Panc1 (cell line): ENCODE data around the gene FARS2. TPM values are rescaled to one million over a fixed set of nuclear protein-coding genes. Genes with fewer than 3 reads are reported as not detected.

ENCODE experiments used
- ATAC-seq: fragments of 200-7000 bp; cut with Tn5 transposase; 2 replicates; pipeline ENCODE4 v1.9.1; 2020; ENCODE audit warnings: mild to moderate bottlenecking, moderate library complexity
- BruUV-seq: library from RNA; stranded (reverse); fragments of 400-500 nt; replicated peaks from 2 replicates; lab custom pipeline; 2021; lab: Mats Ljungman, UMichigan
- CTCF ChIA-PET: fragments of 300-600 bp; sonication (Branson Sonifier 250); formaldehyde crosslinking; loops from one replicate; lab custom pipeline; 2022; ENCODE audit warnings: antibody characterized with exemption; lab: Charles Lee
- POLR2A ChIA-PET: fragments of 300-600 bp; sonication (Branson Sonifier 250); formaldehyde crosslinking; loops from one replicate; lab custom pipeline; 2022; ENCODE audit warnings: antibody characterized with exemption; lab: Charles Lee
- DNase-seq: peaks from one replicate; pipeline ENCODE4 v3.0.0-alpha.2; 2010; ENCODE audit warnings: low read depth, low spot score
- H3K27ac ChIP-seq: 2 replicates; pipeline ENCODE4 v1.5.1; 2011; ENCODE audit warnings: mild to moderate bottlenecking, low read length, inconsistent platforms
- H3K27me3 ChIP-seq: fragments of 200-500 bp; sonication (Bioruptor generic); 2 replicates; pipeline ENCODE4 v1.6.0; 2014; ENCODE audit warnings: low read length, inconsistent platforms; ENCODE audit not compliant: control insufficient read depth, insufficient read depth
- H3K36me3 ChIP-seq: fragments of 200-500 bp; sonication (Bioruptor generic); 2 replicates; pipeline ENCODE4 v1.5.1; 2014; ENCODE audit warnings: inconsistent platforms, mild to moderate bottlenecking, low read length, moderate library complexity; ENCODE audit not compliant: control insufficient read depth, insufficient read depth
- H3K4me1 ChIP-seq: 2 replicates; pipeline ENCODE4 v1.5.1; 2011; ENCODE audit warnings: inconsistent platforms, mild to moderate bottlenecking, low read length, moderate library complexity; ENCODE audit not compliant: control insufficient read depth, insufficient read depth
- H3K4me3 ChIP-seq, 2 experiments: 2 replicates each; pipeline ENCODE4 v1.5.1; 2011 to 2012; ENCODE audit warnings: low read depth in 2 of 2, low read length in 2 of 2, mild to moderate bottlenecking in 2 of 2, inconsistent platforms in 1 of 2, moderate library complexity in 1 of 2
- H3K9me3 ChIP-seq: fragments of 200-500 bp; sonication (Bioruptor generic); 2 replicates; pipeline ENCODE4 v1.5.1; 2014; ENCODE audit warnings: low read depth, mild to moderate bottlenecking, inconsistent platforms, low read length, moderate library complexity; ENCODE audit not compliant: control insufficient read depth, insufficient read depth
- POLR2AphosphoS5 ChIP-seq: IDR thresholded peaks from 2 replicates; pipeline ENCODE4 v1.6.1; 2012; ENCODE audit warnings: mild to moderate bottlenecking, low read depth, low read length, moderate library complexity
- SIN3A ChIP-seq: IDR thresholded peaks from 2 replicates; pipeline ENCODE4 v1.6.1; 2012; ENCODE audit warnings: low read depth, mild to moderate bottlenecking, low read length, moderate library complexity, borderline replicate concordance; ENCODE audit not compliant: insufficient read depth
- TCF7L2 ChIP-seq: IDR thresholded peaks from 2 replicates; pipeline ENCODE4 v1.6.1; 2011; ENCODE audit warnings: mild to moderate bottlenecking, low read depth, low read length, inconsistent platforms
- in situ Hi-C: cut with HindIII; loops from 2 replicates; pipeline ENCODE4 v1.10.0; 2016; ENCODE audit warnings: low sequenced_read_pairs, low pct_unique_long_range_greater_than_20kb
- intact Hi-C: fragments of 100-400 bp; cut with micrococcal nuclease; formaldehyde crosslinking; loops from one replicate; pipeline ENCODE4 v1.10.0; 2022; ENCODE audit not compliant: unreplicated experiment
- total RNA-seq: library from RNA; stranded (reverse); gene quantifications from one replicate; pipeline ENCODE4 v1.2.1, GENCODE V29; 2021; ENCODE audit not compliant: unreplicated experiment
- TF ChIP-seq, protein P1 (sequence below), 2 experiments: IDR thresholded peaks; 2 replicates each; pipeline ENCODE4 v1.6.1; 2011 to 2012; ENCODE audit warnings: low read depth in 2 of 2, control low read depth in 1 of 2, low read length in 1 of 2, mild to moderate bottlenecking in 1 of 2, moderate library complexity in 1 of 2; ENCODE audit not compliant: insufficient read depth in 1 of 2
- TF ChIP-seq, protein P2 (sequence below): fragments of 450-650 bp; IDR thresholded peaks from 2 replicates; pipeline ENCODE4 v1.5.1; 2017; ENCODE audit warnings: mild to moderate bottlenecking

The FARS2 gene
- total RNA-seq, 1 experiment from 2014 or later = 12.8 TPM

DNA sequence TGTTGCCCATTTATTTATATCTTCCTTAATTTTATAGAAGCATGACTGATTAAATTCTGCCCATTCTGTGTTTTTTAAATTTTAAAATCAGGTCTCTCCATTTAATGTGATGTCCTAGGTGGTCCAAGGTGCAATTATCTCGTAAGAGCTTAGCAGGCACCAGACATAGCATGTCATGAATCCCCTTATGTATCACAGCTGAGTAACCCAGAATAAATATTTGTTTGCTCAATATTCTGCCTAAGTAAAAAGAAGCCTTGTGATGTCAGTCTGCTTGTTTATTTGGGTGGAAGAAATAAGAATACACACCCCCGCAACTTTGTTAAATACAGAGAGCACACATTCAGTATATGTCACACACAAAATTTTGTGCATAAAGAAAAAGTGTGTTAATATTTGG, 211.3 kb downstream of the FARS2 start:
- no peak for ATAC-seq
- no peak for TF ChIP-seq POLR2AphosphoS5
- no peak for TF ChIP-seq TCF7L2
- TF ChIP-seq SIN3A = no peak
- TF ChIP-seq, protein P1, sequence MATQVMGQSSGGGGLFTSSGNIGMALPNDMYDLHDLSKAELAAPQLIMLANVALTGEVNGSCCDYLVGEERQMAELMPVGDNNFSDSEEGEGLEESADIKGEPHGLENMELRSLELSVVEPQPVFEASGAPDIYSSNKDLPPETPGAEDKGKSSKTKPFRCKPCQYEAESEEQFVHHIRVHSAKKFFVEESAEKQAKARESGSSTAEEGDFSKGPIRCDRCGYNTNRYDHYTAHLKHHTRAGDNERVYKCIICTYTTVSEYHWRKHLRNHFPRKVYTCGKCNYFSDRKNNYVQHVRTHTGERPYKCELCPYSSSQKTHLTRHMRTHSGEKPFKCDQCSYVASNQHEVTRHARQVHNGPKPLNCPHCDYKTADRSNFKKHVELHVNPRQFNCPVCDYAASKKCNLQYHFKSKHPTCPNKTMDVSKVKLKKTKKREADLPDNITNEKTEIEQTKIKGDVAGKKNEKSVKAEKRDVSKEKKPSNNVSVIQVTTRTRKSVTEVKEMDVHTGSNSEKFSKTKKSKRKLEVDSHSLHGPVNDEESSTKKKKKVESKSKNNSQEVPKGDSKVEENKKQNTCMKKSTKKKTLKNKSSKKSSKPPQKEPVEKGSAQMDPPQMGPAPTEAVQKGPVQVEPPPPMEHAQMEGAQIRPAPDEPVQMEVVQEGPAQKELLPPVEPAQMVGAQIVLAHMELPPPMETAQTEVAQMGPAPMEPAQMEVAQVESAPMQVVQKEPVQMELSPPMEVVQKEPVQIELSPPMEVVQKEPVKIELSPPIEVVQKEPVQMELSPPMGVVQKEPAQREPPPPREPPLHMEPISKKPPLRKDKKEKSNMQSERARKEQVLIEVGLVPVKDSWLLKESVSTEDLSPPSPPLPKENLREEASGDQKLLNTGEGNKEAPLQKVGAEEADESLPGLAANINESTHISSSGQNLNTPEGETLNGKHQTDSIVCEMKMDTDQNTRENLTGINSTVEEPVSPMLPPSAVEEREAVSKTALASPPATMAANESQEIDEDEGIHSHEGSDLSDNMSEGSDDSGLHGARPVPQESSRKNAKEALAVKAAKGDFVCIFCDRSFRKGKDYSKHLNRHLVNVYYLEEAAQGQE (IDR thresholded peaks at IDR 0.05; ENCODE audit: insufficient read depth in 1 of 2, low read depth in 2 of 2, low read length in 1 of 2) = no peak
- TF ChIP-seq, protein P2, sequence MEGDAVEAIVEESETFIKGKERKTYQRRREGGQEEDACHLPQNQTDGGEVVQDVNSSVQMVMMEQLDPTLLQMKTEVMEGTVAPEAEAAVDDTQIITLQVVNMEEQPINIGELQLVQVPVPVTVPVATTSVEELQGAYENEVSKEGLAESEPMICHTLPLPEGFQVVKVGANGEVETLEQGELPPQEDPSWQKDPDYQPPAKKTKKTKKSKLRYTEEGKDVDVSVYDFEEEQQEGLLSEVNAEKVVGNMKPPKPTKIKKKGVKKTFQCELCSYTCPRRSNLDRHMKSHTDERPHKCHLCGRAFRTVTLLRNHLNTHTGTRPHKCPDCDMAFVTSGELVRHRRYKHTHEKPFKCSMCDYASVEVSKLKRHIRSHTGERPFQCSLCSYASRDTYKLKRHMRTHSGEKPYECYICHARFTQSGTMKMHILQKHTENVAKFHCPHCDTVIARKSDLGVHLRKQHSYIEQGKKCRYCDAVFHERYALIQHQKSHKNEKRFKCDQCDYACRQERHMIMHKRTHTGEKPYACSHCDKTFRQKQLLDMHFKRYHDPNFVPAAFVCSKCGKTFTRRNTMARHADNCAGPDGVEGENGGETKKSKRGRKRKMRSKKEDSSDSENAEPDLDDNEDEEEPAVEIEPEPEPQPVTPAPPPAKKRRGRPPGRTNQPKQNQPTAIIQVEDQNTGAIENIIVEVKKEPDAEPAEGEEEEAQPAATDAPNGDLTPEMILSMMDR = no peak

DNA sequence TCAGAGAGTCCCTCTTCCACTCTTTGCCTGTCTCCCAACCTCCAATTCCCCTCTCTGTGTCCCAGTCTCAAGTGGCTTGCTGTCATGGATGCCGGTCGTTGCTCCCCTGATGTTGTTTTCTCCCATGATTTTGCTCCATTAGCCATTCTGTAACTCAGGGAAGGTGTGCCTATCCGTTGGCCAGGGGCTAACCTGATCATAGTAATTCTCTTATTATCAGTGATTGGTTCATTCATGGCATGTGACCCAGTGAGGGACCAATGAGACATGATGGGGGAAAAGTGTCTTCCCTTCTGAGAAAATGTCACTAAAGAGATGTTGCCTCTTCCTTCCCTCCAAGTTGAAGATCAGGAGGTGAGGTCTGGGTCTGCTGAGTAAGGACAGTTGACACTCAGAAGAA, 214.5 kb downstream of the FARS2 start:
- Histone ChIP-seq H3K27ac (no peak overlapping the region), H3K9me3 (no peaks in the 10 kb centered on the region), H3K36me3 (no peaks in the 10 kb centered on the region), H3K4me1 (no peaks in the 10 kb centered on the region), H3K4me3 (no peak overlapping the region), H3K27me3 (no peaks in the 10 kb centered on the region)
- DNase-seq (no peak), ATAC-seq (no peak)
- no TSS peak for BruUV-seq
- ChIA-PET CTCF (no interaction called here), POLR2A (no interaction called here)
- intact Hi-C loops (loop anchor here (10.0 kb wide), 1 partner anchor 519 kb away; no protein-coding TSS in a partner anchor), in situ Hi-C loops (no loop called here)
- TF ChIP-seq TCF7L2 (no peak), POLR2AphosphoS5 (no peak), SIN3A (no peak)
- TF ChIP-seq, protein P2 = no peak
- TF ChIP-seq, protein P1 (IDR thresholded peaks at IDR 0.05; ENCODE audit: insufficient read depth in 1 of 2, low read depth in 2 of 2, low read length in 1 of 2) = no peak

More for the DNA sequence above, 211.3 kb downstream of the FARS2 start:
- BruUV-seq = no TSS peak
- Histone ChIP-seq H3K4me3 (no peak overlapping the region), H3K27me3 (no peaks in the 10 kb centered on the region), H3K9me3 (no peaks in the 10 kb centered on the region), H3K27ac (no peak overlapping the region), H3K4me1 (no peaks in the 10 kb centered on the region), H3K36me3 (no peaks in the 10 kb centered on the region)
- intact Hi-C loops = loop anchor here (10.0 kb wide), 1 partner anchor 522 kb away; no protein-coding TSS in a partner anchor
- DNase-seq = no peak
- CTCF ChIA-PET = no interaction called here
- POLR2A ChIA-PET = no interaction called here
- in situ Hi-C loops = no loop called here
